Astrocyte (in vitro differentiated cells and primary cell): ENCODE results near the gene SURF6. TPM values are rescaled to one million over a fixed set of nuclear protein-coding genes. Genes with fewer than 3 reads are reported as not detected.

Source experiments
- DNase-seq: peaks from one replicate; pipeline ENCODE4 v3.0.0-alpha.2; 2010; ENCODE audit warnings: low read depth
- FAIRE-seq: peaks from 2 replicates; lab custom pipeline; 2011; peaks lifted over from hg19 to GRCh38; lab: Jason Lieb, UNC
- H2AFZ ChIP-seq: 2 replicates; pipeline ENCODE4 v1.6.0; 2012; ENCODE audit warnings: low read depth, low read length, inconsistent platforms
- H3K27ac ChIP-seq: 2 replicates; pipeline ENCODE4 v1.5.1; 2011; ENCODE audit warnings: low read depth, low read length, inconsistent platforms
- H3K27me3 ChIP-seq: 2 replicates; pipeline ENCODE4 v1.6.0; 2011; ENCODE audit warnings: low read length, inconsistent platforms; ENCODE audit not compliant: insufficient read depth
- H3K36me3 ChIP-seq: 2 replicates; pipeline ENCODE4 v1.5.1; 2011; ENCODE audit warnings: low read length, inconsistent platforms; ENCODE audit not compliant: insufficient read depth
- H3K4me1 ChIP-seq: 2 replicates; pipeline ENCODE4 v1.5.1; 2011; ENCODE audit warnings: low read length, inconsistent platforms; ENCODE audit not compliant: insufficient read depth
- H3K4me2 ChIP-seq: 2 replicates; pipeline ENCODE4 v1.6.0; 2012; ENCODE audit warnings: low read length, inconsistent platforms
- H3K4me3 ChIP-seq: 2 replicates; pipeline ENCODE4 v1.5.1; 2011; ENCODE audit warnings: low read depth, mild to moderate bottlenecking, low read length, inconsistent platforms; ENCODE audit not compliant: insufficient read depth
- H3K79me2 ChIP-seq: 2 replicates; pipeline ENCODE4 v1.6.0; 2012; ENCODE audit warnings: mild to moderate bottlenecking, low read length, inconsistent platforms; ENCODE audit not compliant: insufficient read depth
- H3K9ac ChIP-seq: 2 replicates; pipeline ENCODE4 v1.6.0; 2012; ENCODE audit warnings: mild to moderate bottlenecking, low read length, inconsistent platforms
- H3K9me3 ChIP-seq: 2 replicates; pipeline ENCODE4 v1.5.1; 2012; ENCODE audit warnings: low read depth, mild to moderate bottlenecking, low read length, inconsistent platforms; ENCODE audit not compliant: insufficient read depth
- H4K20me1 ChIP-seq: 2 replicates; pipeline ENCODE4 v1.6.0; 2012; ENCODE audit warnings: low read length, inconsistent platforms; ENCODE audit not compliant: insufficient read depth
- H3K27ac Mint-ChIP-seq: one replicate; pipeline ENCODE4 v1.8.0; 2021; ENCODE audit warnings: mild to moderate bottlenecking, mixed read lengths; ENCODE audit not compliant: unreplicated experiment
- H3K27me3 Mint-ChIP-seq: one replicate; pipeline ENCODE4 v1.8.0; 2021; ENCODE audit warnings: low read depth, mixed read lengths; ENCODE audit not compliant: unreplicated experiment
- H3K36me3 Mint-ChIP-seq: one replicate; pipeline ENCODE4 v1.8.0; 2021; ENCODE audit warnings: low read depth, mixed read lengths; ENCODE audit not compliant: unreplicated experiment
- H3K4me1 Mint-ChIP-seq: one replicate; pipeline ENCODE4 v1.8.0; 2021; ENCODE audit warnings: low read depth, mixed read lengths; ENCODE audit not compliant: unreplicated experiment
- H3K4me3 Mint-ChIP-seq: one replicate; pipeline ENCODE4 v1.8.0; 2021; ENCODE audit warnings: mild to moderate bottlenecking, moderate library complexity, mixed read lengths; ENCODE audit not compliant: unreplicated experiment
- H3K9me3 Mint-ChIP-seq: one replicate; pipeline ENCODE4 v1.8.0; 2021; ENCODE audit warnings: mild to moderate bottlenecking, mixed read lengths; ENCODE audit not compliant: unreplicated experiment
- EZH2 ChIP-seq: IDR thresholded peaks from 2 replicates; pipeline ENCODE4 v1.6.1; 2012; ENCODE audit warnings: mild to moderate bottlenecking, low read length, inconsistent platforms; ENCODE audit not compliant: insufficient read depth
- total RNA-seq: library from RNA; stranded (reverse); gene quantifications from 2 replicates; pipeline ENCODE4 v1.2.1, GENCODE V29; 2021
- TF ChIP-seq, protein P1 (sequence below): IDR thresholded peaks from 2 replicates; pipeline ENCODE4 v1.5.1; 2011; ENCODE audit warnings: low read depth, mild to moderate bottlenecking, inconsistent platforms, low read length, moderate library complexity; ENCODE audit not compliant: insufficient read depth

Gene SURF6
- total RNA-seq, 1 donor from 2014 or later, result 25.1 TPM

DNA sequence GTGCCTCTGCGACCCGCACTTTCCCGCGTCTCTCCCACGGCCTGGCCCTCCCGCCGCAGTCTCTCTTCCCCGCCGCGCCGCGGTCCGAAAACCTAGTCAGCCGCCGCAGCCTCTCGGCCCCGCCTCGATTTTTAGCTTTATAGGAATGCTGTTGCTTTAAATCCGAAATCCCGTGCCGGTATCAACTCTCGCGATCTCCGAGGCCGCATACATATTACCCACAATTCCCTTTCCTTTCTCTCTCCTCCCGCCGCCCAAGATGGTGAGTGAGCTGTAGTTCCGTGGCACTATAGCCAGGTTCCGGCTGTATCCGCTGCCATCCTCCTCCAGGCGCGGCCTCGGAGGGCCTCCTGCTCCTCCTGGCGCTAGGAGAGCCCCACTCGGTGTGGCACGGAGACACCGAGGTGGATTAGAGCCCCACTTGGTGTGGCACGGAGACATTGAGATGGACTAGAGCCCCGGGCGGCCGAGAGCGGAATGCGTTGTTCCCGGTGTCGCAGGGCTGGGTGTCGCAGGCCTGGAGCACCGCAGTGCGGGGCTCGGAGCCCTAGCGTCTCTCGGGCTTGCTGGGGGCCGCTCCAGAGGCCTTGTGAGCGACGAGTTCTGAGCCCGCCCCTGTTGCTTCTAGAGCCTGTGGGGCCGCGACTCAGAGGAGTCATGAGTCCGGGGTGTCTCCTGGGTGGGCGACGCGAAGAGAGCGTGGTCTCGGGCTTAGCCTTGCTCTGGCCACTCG, 12.2 kb upstream of the SURF6 start, which contains the start of the genes MED22 and RPL7A:
Gene MED22 (minus strand): TSS at position 147 of the 733 bp plus-strand sequence. CDS start 1,469 bp downstream, outside the sequence.
Gene RPL7A (plus strand): TSS at position 234 of the 733 bp plus-strand sequence. CDS start 26 bp downstream, at position 260.
- peaks cover 36% of the 10 kb centered on the region for H3K36me3 Mint-ChIP-seq
- Histone ChIP-seq H3K9me3 (no peaks in the 10 kb centered on the region), H2AFZ (peak within 1 kb of the TSS; percentile 84), H3K4me2 (peak within 1 kb of the TSS; percentile 90), H3K27ac (peak within 1 kb of the TSS; percentile 99), H3K27me3 (no peaks in the 10 kb centered on the region), H3K4me1 (peaks cover 23% of the 10 kb centered on the region), H3K36me3 (peaks cover 54% of the 10 kb centered on the region), H3K79me2 (peaks cover 59% of the 10 kb centered on the region), H4K20me1 (peaks cover 71% of the 10 kb centered on the region), H3K9ac (peak within 1 kb of the TSS; percentile 100), H3K4me3 (peak within 1 kb of the TSS; percentile 98)
- no peak for TF ChIP-seq EZH2
- TF ChIP-seq, protein P1, sequence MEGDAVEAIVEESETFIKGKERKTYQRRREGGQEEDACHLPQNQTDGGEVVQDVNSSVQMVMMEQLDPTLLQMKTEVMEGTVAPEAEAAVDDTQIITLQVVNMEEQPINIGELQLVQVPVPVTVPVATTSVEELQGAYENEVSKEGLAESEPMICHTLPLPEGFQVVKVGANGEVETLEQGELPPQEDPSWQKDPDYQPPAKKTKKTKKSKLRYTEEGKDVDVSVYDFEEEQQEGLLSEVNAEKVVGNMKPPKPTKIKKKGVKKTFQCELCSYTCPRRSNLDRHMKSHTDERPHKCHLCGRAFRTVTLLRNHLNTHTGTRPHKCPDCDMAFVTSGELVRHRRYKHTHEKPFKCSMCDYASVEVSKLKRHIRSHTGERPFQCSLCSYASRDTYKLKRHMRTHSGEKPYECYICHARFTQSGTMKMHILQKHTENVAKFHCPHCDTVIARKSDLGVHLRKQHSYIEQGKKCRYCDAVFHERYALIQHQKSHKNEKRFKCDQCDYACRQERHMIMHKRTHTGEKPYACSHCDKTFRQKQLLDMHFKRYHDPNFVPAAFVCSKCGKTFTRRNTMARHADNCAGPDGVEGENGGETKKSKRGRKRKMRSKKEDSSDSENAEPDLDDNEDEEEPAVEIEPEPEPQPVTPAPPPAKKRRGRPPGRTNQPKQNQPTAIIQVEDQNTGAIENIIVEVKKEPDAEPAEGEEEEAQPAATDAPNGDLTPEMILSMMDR, result no peak
- no peaks in the 10 kb centered on the region for H3K9me3 Mint-ChIP-seq
- H3K4me1 Mint-ChIP-seq, result peaks cover 23% of the 10 kb centered on the region
- peak within 1 kb of the TSS; percentile 97 for H3K27ac Mint-ChIP-seq
- FAIRE-seq (no peak), DNase-seq (peak; percentile 90)
- no peaks in the 10 kb centered on the region for H3K27me3 Mint-ChIP-seq
- peak within 1 kb of the TSS; percentile 93 for H3K4me3 Mint-ChIP-seq

DNA sequence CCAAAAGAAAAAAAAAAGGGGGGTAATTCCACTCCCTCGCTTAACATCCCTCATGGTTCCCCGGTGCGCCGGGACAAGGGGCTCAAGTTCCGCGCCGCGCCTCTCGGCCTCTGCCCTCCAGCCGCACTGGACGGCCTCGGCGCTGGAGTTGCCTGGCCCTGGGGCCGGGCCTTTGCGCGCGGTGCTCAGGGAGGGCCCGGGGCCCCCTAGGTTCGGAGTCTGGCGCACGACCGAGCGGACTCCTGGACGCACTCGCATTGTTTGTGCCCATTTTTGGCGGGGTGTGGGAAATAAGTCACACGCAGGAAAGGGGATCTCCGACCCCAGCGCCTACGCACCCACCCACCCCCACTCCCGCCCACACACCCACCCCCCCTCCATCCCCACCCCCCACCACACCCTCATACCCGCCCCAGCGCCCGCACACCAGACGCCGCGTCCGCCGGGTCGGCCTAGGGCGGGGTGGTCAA, 11.6 kb upstream of the SURF6 start:
- no peak for DNase-seq
- H3K4me1 Mint-ChIP-seq, result peaks cover 23% of the 10 kb centered on the region

More for the DNA sequence above, 11.6 kb upstream of the SURF6 start:
- Histone ChIP-seq H2AFZ (no peak overlapping the region), H3K9me3 (no peaks in the 10 kb centered on the region), H3K79me2 (peaks cover 59% of the 10 kb centered on the region), H4K20me1 (peaks cover 65% of the 10 kb centered on the region), H3K4me1 (peaks cover 23% of the 10 kb centered on the region), H3K27me3 (no peaks in the 10 kb centered on the region), H3K4me3 (peak overlapping the region; percentile 98), H3K4me2 (peak overlapping the region; percentile 90), H3K36me3 (peaks cover 50% of the 10 kb centered on the region), H3K27ac (peak overlapping the region; percentile 99), H3K9ac (peak overlapping the region; percentile 100)
- Mint-ChIP-seq H3K36me3 (peaks cover 34% of the 10 kb centered on the region), H3K9me3 (no peaks in the 10 kb centered on the region), H3K27me3 (no peaks in the 10 kb centered on the region), H3K4me3 (peak overlapping the region; percentile 93), H3K27ac (no peak overlapping the region)
- TF ChIP-seq, protein P1, result no peak
- no peak for TF ChIP-seq EZH2
- no peak for FAIRE-seq
